Lung (tissue), 13 donors: ENCODE results near the gene EML3. TPM values are rescaled to one million over a fixed set of nuclear protein-coding genes. Genes with fewer than 3 reads are reported as not detected.

Experiments used
- ATAC-seq: fragments of 200-7000 bp; cut with Tn5 transposase; one replicate; pipeline ENCODE4 v1.9.1; 2020; ENCODE audit warnings: moderate number of reproducible peaks; ENCODE audit not compliant: insufficient read depth, low FRiP score
- DNase-seq, 3 donors: peaks; one replicate each; pipeline ENCODE4 v3.0.0-alpha.2; 2013 to 2017
- H3K27ac ChIP-seq, 2 donors: one replicate each; pipeline ENCODE4 v1.5.1; 2013; ENCODE audit warnings: mild to moderate bottlenecking in 2 of 2, moderate library complexity in 2 of 2, control low read depth in 1 of 2, inconsistent platforms in 1 of 2, low read depth in 1 of 2, low read length in 1 of 2
- H3K27me3 ChIP-seq, 3 donors: one replicate each; pipeline ENCODE4 v1.5.1; 2013; ENCODE audit warnings: low read length in 2 of 3; ENCODE audit not compliant: control insufficient read depth in 3 of 3, insufficient read depth in 3 of 3
- H3K36me3 ChIP-seq, 4 donors: one replicate each; pipeline ENCODE4 v1.5.1; 2013; ENCODE audit warnings: low read length in 4 of 4, mild to moderate bottlenecking in 1 of 4, moderate library complexity in 1 of 4; ENCODE audit not compliant: control insufficient read depth in 4 of 4, insufficient read depth in 4 of 4
- H3K4me1 ChIP-seq, 5 donors: one replicate each; pipeline ENCODE4 v1.5.1; 2013; ENCODE audit warnings: low read length in 5 of 5, mild to moderate bottlenecking in 2 of 5, moderate library complexity in 1 of 5; ENCODE audit not compliant: control insufficient read depth in 5 of 5, insufficient read depth in 5 of 5
- H3K4me3 ChIP-seq: one replicate; pipeline ENCODE4 v1.5.1; 2013; ENCODE audit warnings: mild to moderate bottlenecking, control low read depth, moderate library complexity
- H3K9ac ChIP-seq, 2 donors: one replicate each; pipeline ENCODE4 v1.5.1; 2013; ENCODE audit warnings: low read length in 2 of 2, control low read depth in 1 of 2; ENCODE audit not compliant: insufficient read depth in 1 of 2
- H3K9me3 ChIP-seq, 4 donors: one replicate each; pipeline ENCODE4 v1.5.1; 2013; ENCODE audit warnings: low read length in 3 of 4, mild to moderate bottlenecking in 1 of 4, moderate library complexity in 1 of 4; ENCODE audit not compliant: control insufficient read depth in 4 of 4, insufficient read depth in 3 of 4
- WGBS, 2 donors: extraction: QIAGEN DNeasy Blood & Tissue Kit; methylation state at CpG; one replicate each; pipeline ENCODE4 v1.1.7; 2013; 5-methylcytosine and 5-hydroxymethylcytosine counted together
- polyA plus RNA-seq, 2 donors: library from polyadenylated mRNA; stranded (reverse); fragments of 200-250 nt; gene quantifications; one replicate each; pipeline ENCODE4 v1.2.1, GENCODE V29; 2013
- small RNA-seq: library from RNA; depleted of rRNA; stranded (forward); fragments of <200 nt; gene quantifications from one replicate; pipeline ENCODE3, GENCODE V24; 2014; ENCODE audit warnings: low replicate concordance
- total RNA-seq, 2 donors: library from RNA; depleted of rRNA in 1 of 2; stranded (reverse); fragments of >200 nt in 1 of 2; gene quantifications; one replicate each; pipeline ENCODE4 v1.2.1, GENCODE V29; 2014 to 2021
- TF ChIP-seq, protein P1 (sequence below): IDR thresholded peaks from 2 replicates; pipeline ENCODE4 v1.5.1; 2012; ENCODE audit warnings: mild to moderate bottlenecking; ENCODE audit errors: control extremely low read depth, extremely low read depth
- donor health status: control.
- donor health status: control.
- donor health status: Bipolar disorder and iron deficiency.
- donor health status: healthy.
- donor health status: DM: yes; HTN: yes; CAD: no.

EML3 gene
- total and polyA plus RNA-seq, 4 donors: 29.1 to 95.4 (median 62.9) TPM

DNA sequence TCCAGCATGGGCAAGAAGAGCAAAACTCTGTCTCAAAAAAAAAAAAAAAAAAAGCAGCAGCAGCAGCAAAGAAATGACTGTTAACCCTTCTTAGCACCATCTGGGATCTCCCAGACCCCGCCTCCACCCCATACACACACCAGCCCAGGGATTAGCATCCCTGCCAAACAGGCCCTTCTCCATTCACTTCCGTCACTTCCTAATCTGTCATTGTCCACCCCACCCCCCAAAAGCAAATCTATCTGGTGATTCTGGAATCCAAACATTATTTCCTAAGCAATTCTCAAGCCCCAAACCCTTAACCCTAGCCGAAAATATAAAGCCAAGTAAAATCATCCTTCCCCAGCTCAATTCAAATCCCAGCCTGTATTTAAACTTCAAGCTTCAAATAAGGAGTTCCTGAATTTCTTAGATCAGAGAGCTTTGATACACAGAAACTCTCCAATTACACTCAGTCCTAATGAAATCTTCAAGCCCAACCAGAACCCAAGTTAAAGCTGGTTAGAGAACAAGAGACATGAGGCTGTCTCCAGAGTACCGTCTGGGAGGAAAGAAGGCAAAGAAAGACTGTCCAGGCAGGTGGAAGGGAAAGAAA, 60.0 kb downstream of the EML3 start:
- WGBS, 2 donors: 20 to 32% methylated on average over 4 of the region's 4 CpGs
- Histone ChIP-seq H3K9ac (peak overlapping the region in 1 of 2 donors; percentile 67), H3K4me3 (no peak overlapping the region), H3K27me3 (no peaks in the 10 kb centered on the region), H3K36me3 (peaks cover 0 to 4% (median 1%) of the 10 kb centered on the region in 4 donors), H3K9me3 (no peaks in the 10 kb centered on the region), H3K27ac (peak overlapping the region; percentile 88 to 99), H3K4me1 (peaks cover 26 to 69% (median 42%) of the 10 kb centered on the region in 5 donors)
- ATAC-seq (no peak), DNase-seq (peak; percentile 62 to 78 (median 72))
- TF ChIP-seq, protein P1, sequence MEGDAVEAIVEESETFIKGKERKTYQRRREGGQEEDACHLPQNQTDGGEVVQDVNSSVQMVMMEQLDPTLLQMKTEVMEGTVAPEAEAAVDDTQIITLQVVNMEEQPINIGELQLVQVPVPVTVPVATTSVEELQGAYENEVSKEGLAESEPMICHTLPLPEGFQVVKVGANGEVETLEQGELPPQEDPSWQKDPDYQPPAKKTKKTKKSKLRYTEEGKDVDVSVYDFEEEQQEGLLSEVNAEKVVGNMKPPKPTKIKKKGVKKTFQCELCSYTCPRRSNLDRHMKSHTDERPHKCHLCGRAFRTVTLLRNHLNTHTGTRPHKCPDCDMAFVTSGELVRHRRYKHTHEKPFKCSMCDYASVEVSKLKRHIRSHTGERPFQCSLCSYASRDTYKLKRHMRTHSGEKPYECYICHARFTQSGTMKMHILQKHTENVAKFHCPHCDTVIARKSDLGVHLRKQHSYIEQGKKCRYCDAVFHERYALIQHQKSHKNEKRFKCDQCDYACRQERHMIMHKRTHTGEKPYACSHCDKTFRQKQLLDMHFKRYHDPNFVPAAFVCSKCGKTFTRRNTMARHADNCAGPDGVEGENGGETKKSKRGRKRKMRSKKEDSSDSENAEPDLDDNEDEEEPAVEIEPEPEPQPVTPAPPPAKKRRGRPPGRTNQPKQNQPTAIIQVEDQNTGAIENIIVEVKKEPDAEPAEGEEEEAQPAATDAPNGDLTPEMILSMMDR: no peak

Small RNAs within 50 kb of the gene (small RNA-seq; reads per million reads assigned to genes)
- not detected for gene AP001458.1
- not detected for gene EEF1G
- 0.31 reads per million, percentile 36 among the genes with 10 or more reads in this experiment for gene MIR6747

Other genes starting within 250 kb of the EML3 start
- gene SCGB1A1, start 193.7 kb downstream of the EML3 start, total RNA-seq: 1,000 to 10,000 TPM in 1 of 2 donors, 10 to 100 TPM in 1; 16.0 to 5,001 TPM
- gene SCGB1A1, start 193.7 kb downstream of the EML3 start, polyA plus RNA-seq: 1,000 to 10,000 TPM; 2,989 to 6,099 TPM
- gene AHNAK, start 66.0 kb downstream of the EML3 start, total RNA-seq: 100 to 1,000 TPM; 396 to 707 TPM
- 10 to 100 TPM; 66.5 to 79.9 TPM for gene AHNAK, start 66.0 kb downstream of the EML3 start, polyA plus RNA-seq
- gene EEF1G, start 38.9 kb downstream of the EML3 start, total RNA-seq: 1,000 to 10,000 TPM in 1 of 2 donors, 100 to 1,000 TPM in 1; 941 to 1,160 TPM
- gene EEF1G, start 38.9 kb downstream of the EML3 start, polyA plus RNA-seq: 1,000 to 10,000 TPM; 1,043 to 1,130 TPM
- 10 to 100 TPM; 10.8 to 19.4 TPM for gene TUT1, start 21.3 kb downstream of the EML3 start, total RNA-seq
- gene TUT1, start 21.3 kb downstream of the EML3 start, polyA plus RNA-seq: 10 to 100 TPM; 15.2 to 21.9 TPM
- gene MTA2, start 10.9 kb downstream of the EML3 start, total RNA-seq: 10 to 100 TPM; 53.7 to 74.4 TPM
- 10 to 100 TPM; 57.0 to 62.2 TPM for gene MTA2, start 10.9 kb downstream of the EML3 start, polyA plus RNA-seq
- gene ROM1, start 482 bp upstream of the EML3 start, total RNA-seq: 1 to 10 TPM; 3.5 to 9.6 TPM
- gene ROM1, start 482 bp upstream of the EML3 start, polyA plus RNA-seq: 10 to 100 TPM in 1 of 2 donors, 1 to 10 TPM in 1; 9.3 to 17.9 TPM
- gene B3GAT3, start 9.2 kb upstream of the EML3 start, total RNA-seq: 10 to 100 TPM; 14.6 to 48.7 TPM
- 10 to 100 TPM; 50.3 to 58.0 TPM for gene B3GAT3, start 9.2 kb upstream of the EML3 start, polyA plus RNA-seq
- 100 to 1,000 TPM; 181 to 266 TPM for gene GANAB, start 33.8 kb upstream of the EML3 start, total RNA-seq
- 100 to 1,000 TPM; 104 to 155 TPM for gene GANAB, start 33.8 kb upstream of the EML3 start, polyA plus RNA-seq
- 10 to 100 TPM; 15.5 to 22.7 TPM for gene INTS5, start 40.5 kb upstream of the EML3 start, total RNA-seq
- 10 to 100 TPM in 1 of 2 donors, 1 to 10 TPM in 1; 8.5 to 17.4 TPM for gene INTS5, start 40.5 kb upstream of the EML3 start, polyA plus RNA-seq
- gene C11orf98, start 52.4 kb upstream of the EML3 start, total RNA-seq: 10 to 100 TPM; 19.0 to 54.0 TPM
- 100 to 1,000 TPM; 135 to 140 TPM for gene C11orf98, start 52.4 kb upstream of the EML3 start, polyA plus RNA-seq
- gene CSKMT, start 52.5 kb upstream of the EML3 start, total RNA-seq: 10 to 100 TPM in 1 of 2 donors, 1 to 10 TPM in 1; 5.3 to 19.8 TPM
- gene CSKMT, start 52.5 kb upstream of the EML3 start, polyA plus RNA-seq: 10 to 100 TPM; 11.0 to 37.1 TPM
- 10 to 100 TPM in 1 of 2 donors, 1 to 10 TPM in 1; 8.6 to 10.4 TPM for gene UQCC3, start 58.9 kb upstream of the EML3 start, total RNA-seq
- gene UQCC3, start 58.9 kb upstream of the EML3 start, polyA plus RNA-seq: 10 to 100 TPM in 1 of 2 donors, 1 to 10 TPM in 1; 8.7 to 20.1 TPM
- gene LBHD1, start 59.5 kb upstream of the EML3 start, total RNA-seq: 1 to 10 TPM; 4.4 to 8.9 TPM
- gene LBHD1, start 59.5 kb upstream of the EML3 start, polyA plus RNA-seq: 1 to 10 TPM; 4.4 to 5.7 TPM
- 10 to 100 TPM; 54.8 to 80.2 TPM for gene UBXN1, start 66.3 kb upstream of the EML3 start, total RNA-seq
- gene UBXN1, start 66.3 kb upstream of the EML3 start, polyA plus RNA-seq: 100 to 1,000 TPM; 149 to 168 TPM
- 1 to 10 TPM in 1 of 2 donors, under 1 TPM in 1; 0.57 to 2.6 TPM for gene LRRN4CL, start 76.8 kb upstream of the EML3 start, total RNA-seq
- 1 to 10 TPM in 1 of 2 donors, under 1 TPM in 1; 0.46 to 1.9 TPM for gene LRRN4CL, start 76.8 kb upstream of the EML3 start, polyA plus RNA-seq
- 100 to 1,000 TPM in 1 of 2 donors, 10 to 100 TPM in 1; 30.7 to 120 TPM for gene BSCL2, start 94.6 kb upstream of the EML3 start, total RNA-seq
- 100 to 1,000 TPM in 1 of 2 donors, 10 to 100 TPM in 1; 65.7 to 190 TPM for gene BSCL2, start 94.6 kb upstream of the EML3 start, polyA plus RNA-seq
- under 1 TPM in 1 of 2 donors, not detected in 1; 0.40 TPM for gene GNG3, start 94.9 kb upstream of the EML3 start, total RNA-seq
- under 1 TPM; 0.05 to 0.26 TPM for gene GNG3, start 94.9 kb upstream of the EML3 start, polyA plus RNA-seq
- gene HNRNPUL2, start 114.7 kb upstream of the EML3 start, total RNA-seq: 10 to 100 TPM; 41.4 to 53.1 TPM
- 10 to 100 TPM; 25.6 to 29.5 TPM for gene HNRNPUL2, start 114.7 kb upstream of the EML3 start, polyA plus RNA-seq
- 10 to 100 TPM; 27.7 to 33.8 TPM for gene TTC9C, start 115.7 kb upstream of the EML3 start, total RNA-seq
- gene TTC9C, start 115.7 kb upstream of the EML3 start, polyA plus RNA-seq: 10 to 100 TPM; 22.6 to 55.5 TPM
- gene ZBTB3, start 141.4 kb upstream of the EML3 start, total RNA-seq: 10 to 100 TPM in 1 of 2 donors, 1 to 10 TPM in 1; 8.9 to 12.9 TPM
- gene ZBTB3, start 141.4 kb upstream of the EML3 start, polyA plus RNA-seq: 1 to 10 TPM; 2.1 to 5.8 TPM
- 10 to 100 TPM; 52.0 to 72.9 TPM for gene POLR2G, start 148.8 kb upstream of the EML3 start, total RNA-seq
- 100 to 1,000 TPM; 141 to 148 TPM for gene POLR2G, start 148.8 kb upstream of the EML3 start, polyA plus RNA-seq
- 10 to 100 TPM; 22.6 to 27.8 TPM for gene TAF6L, start 158.6 kb upstream of the EML3 start, total RNA-seq
- gene TAF6L, start 158.6 kb upstream of the EML3 start, polyA plus RNA-seq: 10 to 100 TPM; 18.7 to 32.7 TPM
- 10 to 100 TPM; 40.0 to 61.0 TPM for gene TMEM179B, start 174.6 kb upstream of the EML3 start, total RNA-seq
- gene TMEM179B, start 174.6 kb upstream of the EML3 start, polyA plus RNA-seq: 10 to 100 TPM; 68.8 to 87.6 TPM
- 10 to 100 TPM in 1 of 2 donors, 1 to 10 TPM in 1; 9.7 to 15.6 TPM for gene TMEM223, start 179.2 kb upstream of the EML3 start, total RNA-seq
- 10 to 100 TPM; 21.9 to 38.6 TPM for gene TMEM223, start 179.2 kb upstream of the EML3 start, polyA plus RNA-seq
- gene NXF1, start 192.7 kb upstream of the EML3 start, total RNA-seq: 10 to 100 TPM; 62.6 to 89.4 TPM
- gene NXF1, start 192.7 kb upstream of the EML3 start, polyA plus RNA-seq: 10 to 100 TPM; 68.4 to 82.5 TPM
- gene STX5, start 219.3 kb upstream of the EML3 start, total RNA-seq: 10 to 100 TPM; 38.7 to 47.6 TPM
- gene STX5, start 219.3 kb upstream of the EML3 start, polyA plus RNA-seq: 10 to 100 TPM; 19.8 to 36.6 TPM
- not detected for gene TEX54, start 220.1 kb upstream of the EML3 start, total RNA-seq
- gene TEX54, start 220.1 kb upstream of the EML3 start, polyA plus RNA-seq: not detected
- 10 to 100 TPM; 26.2 to 41.4 TPM for gene WDR74, start 226.8 kb upstream of the EML3 start, total RNA-seq
- 10 to 100 TPM; 42.5 to 64.1 TPM for gene WDR74, start 226.8 kb upstream of the EML3 start, polyA plus RNA-seq